ENCODE results near the gene LONP1. TPM values are rescaled to one million over a fixed set of nuclear protein-coding genes. Genes with fewer than 3 reads are reported as not detected.

Gene LONP1
- polyA plus RNA-seq, 1 donor from 2014 or later, result 43.1 TPM

GRCh38 chr19:5706876-5707573 lies 12.9 kb downstream of the LONP1 start:
- H4K20me1 ChIP-seq (ENCODE audit: insufficient read depth), result no peaks in the 10 kb centered on the region
- no peak for TF ChIP-seq TAF1 (IDR thresholded peaks at IDR 0.05; ENCODE audit: low read depth)
- no peak for TF ChIP-seq EP300 (conservative IDR thresholded peaks at IDR 0.05; ENCODE audit: poor library complexity, severe bottlenecking)
- no peak for TF ChIP-seq RAD21 (conservative IDR thresholded peaks at IDR 0.05)
- no peak for TF ChIP-seq SMC3 (conservative IDR thresholded peaks at IDR 0.05; ENCODE audit: poor library complexity)
- TF ChIP-seq EZH2 (IDR thresholded peaks at IDR 0.05; ENCODE audit: borderline replicate concordance, insufficient read depth, low read length, poor library complexity, severe bottlenecking), result no peak
- no peak for TF ChIP-seq POLR2AphosphoS5 (IDR thresholded peaks at IDR 0.05)
- TF ChIP-seq, protein P1, sequence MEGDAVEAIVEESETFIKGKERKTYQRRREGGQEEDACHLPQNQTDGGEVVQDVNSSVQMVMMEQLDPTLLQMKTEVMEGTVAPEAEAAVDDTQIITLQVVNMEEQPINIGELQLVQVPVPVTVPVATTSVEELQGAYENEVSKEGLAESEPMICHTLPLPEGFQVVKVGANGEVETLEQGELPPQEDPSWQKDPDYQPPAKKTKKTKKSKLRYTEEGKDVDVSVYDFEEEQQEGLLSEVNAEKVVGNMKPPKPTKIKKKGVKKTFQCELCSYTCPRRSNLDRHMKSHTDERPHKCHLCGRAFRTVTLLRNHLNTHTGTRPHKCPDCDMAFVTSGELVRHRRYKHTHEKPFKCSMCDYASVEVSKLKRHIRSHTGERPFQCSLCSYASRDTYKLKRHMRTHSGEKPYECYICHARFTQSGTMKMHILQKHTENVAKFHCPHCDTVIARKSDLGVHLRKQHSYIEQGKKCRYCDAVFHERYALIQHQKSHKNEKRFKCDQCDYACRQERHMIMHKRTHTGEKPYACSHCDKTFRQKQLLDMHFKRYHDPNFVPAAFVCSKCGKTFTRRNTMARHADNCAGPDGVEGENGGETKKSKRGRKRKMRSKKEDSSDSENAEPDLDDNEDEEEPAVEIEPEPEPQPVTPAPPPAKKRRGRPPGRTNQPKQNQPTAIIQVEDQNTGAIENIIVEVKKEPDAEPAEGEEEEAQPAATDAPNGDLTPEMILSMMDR (IDR thresholded peaks at IDR 0.05; ENCODE audit: poor library complexity, severe bottlenecking), result no peak
- TF ChIP-seq, protein P2, sequence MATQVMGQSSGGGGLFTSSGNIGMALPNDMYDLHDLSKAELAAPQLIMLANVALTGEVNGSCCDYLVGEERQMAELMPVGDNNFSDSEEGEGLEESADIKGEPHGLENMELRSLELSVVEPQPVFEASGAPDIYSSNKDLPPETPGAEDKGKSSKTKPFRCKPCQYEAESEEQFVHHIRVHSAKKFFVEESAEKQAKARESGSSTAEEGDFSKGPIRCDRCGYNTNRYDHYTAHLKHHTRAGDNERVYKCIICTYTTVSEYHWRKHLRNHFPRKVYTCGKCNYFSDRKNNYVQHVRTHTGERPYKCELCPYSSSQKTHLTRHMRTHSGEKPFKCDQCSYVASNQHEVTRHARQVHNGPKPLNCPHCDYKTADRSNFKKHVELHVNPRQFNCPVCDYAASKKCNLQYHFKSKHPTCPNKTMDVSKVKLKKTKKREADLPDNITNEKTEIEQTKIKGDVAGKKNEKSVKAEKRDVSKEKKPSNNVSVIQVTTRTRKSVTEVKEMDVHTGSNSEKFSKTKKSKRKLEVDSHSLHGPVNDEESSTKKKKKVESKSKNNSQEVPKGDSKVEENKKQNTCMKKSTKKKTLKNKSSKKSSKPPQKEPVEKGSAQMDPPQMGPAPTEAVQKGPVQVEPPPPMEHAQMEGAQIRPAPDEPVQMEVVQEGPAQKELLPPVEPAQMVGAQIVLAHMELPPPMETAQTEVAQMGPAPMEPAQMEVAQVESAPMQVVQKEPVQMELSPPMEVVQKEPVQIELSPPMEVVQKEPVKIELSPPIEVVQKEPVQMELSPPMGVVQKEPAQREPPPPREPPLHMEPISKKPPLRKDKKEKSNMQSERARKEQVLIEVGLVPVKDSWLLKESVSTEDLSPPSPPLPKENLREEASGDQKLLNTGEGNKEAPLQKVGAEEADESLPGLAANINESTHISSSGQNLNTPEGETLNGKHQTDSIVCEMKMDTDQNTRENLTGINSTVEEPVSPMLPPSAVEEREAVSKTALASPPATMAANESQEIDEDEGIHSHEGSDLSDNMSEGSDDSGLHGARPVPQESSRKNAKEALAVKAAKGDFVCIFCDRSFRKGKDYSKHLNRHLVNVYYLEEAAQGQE (IDR thresholded peaks at IDR 0.05; ENCODE audit: borderline replicate concordance), result no peak
- TF ChIP-seq MXI1 (conservative IDR thresholded peaks at IDR 0.05; ENCODE audit: poor library complexity, severe bottlenecking), result no peak
- no peaks in the 10 kb centered on the region for H3F3A ChIP-seq (ENCODE audit: insufficient read depth, low read length, poor library complexity, severe bottlenecking)
- H3K36me3 ChIP-seq (ENCODE audit: insufficient read depth, low read length), result no peaks in the 10 kb centered on the region
- no peaks in the 10 kb centered on the region for H3K9me3 ChIP-seq (ENCODE audit: low read length)
- no peak overlapping the region for H3K27ac ChIP-seq (ENCODE audit: low read length)
- H2AFZ ChIP-seq (ENCODE audit: low read depth, low read length), result no peak overlapping the region
- no peaks in the 10 kb centered on the region for H3K79me2 ChIP-seq (replicated peaks; ENCODE audit: insufficient read depth, low read length)
- no peak overlapping the region for H3K9ac ChIP-seq (ENCODE audit: low read length)
- H3K9me2 ChIP-seq (ENCODE audit: insufficient read depth, low read length), result no peaks in the 10 kb centered on the region
- H3K4me3 ChIP-seq (ENCODE audit: low read length), result no peak overlapping the region
- H3K4me2 ChIP-seq (ENCODE audit: low read length), result no peak overlapping the region
- no peaks in the 10 kb centered on the region for H3K27me3 ChIP-seq (ENCODE audit: insufficient read depth, low read depth, low read length)

DNA sequence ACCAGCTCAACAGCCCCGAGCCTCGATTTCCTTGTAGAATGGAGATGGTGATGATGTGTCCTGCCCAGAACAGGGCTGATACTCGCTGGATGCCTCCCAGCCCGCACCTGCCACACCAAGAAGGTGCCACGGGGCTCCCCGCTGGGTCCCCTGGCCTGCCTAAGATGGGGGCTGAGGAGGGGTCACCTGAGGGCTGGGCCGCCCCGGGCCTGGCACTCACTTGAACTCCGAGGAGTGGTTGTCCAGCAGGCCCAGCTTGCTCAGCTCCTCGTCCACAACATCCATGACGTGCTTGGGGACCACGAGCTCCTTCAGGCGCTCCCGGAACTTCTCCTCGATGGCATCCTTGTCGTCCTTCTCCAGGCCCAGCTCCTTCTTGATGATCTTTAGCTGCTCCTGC lies 14.4 kb downstream of the LONP1 start:
- Histone ChIP-seq H3K4me3 (ENCODE audit: low read length) (no peak overlapping the region), H3K36me3 (ENCODE audit: insufficient read depth, low read length) (no peaks in the 10 kb centered on the region), H3K9me3 (ENCODE audit: low read length) (no peaks in the 10 kb centered on the region), H3K27ac (ENCODE audit: low read length) (no peak overlapping the region), H2AFZ (ENCODE audit: low read depth, low read length) (no peak overlapping the region), H3K9ac (ENCODE audit: low read length) (no peak overlapping the region), H3K4me2 (ENCODE audit: low read length) (no peak overlapping the region), H3K79me2 (replicated peaks; ENCODE audit: insufficient read depth, low read length) (no peaks in the 10 kb centered on the region), H3K27me3 (ENCODE audit: insufficient read depth, low read depth, low read length) (no peaks in the 10 kb centered on the region), H3K9me2 (ENCODE audit: insufficient read depth, low read length) (no peaks in the 10 kb centered on the region), H3F3A (ENCODE audit: insufficient read depth, low read length, poor library complexity, severe bottlenecking) (no peaks in the 10 kb centered on the region), H4K20me1 (ENCODE audit: insufficient read depth) (no peaks in the 10 kb centered on the region)
- TF ChIP-seq, protein P2 (IDR thresholded peaks at IDR 0.05; ENCODE audit: borderline replicate concordance), result no peak
- TF ChIP-seq TAF1 (IDR thresholded peaks at IDR 0.05; ENCODE audit: low read depth), result no peak
- TF ChIP-seq, protein P1 (IDR thresholded peaks at IDR 0.05; ENCODE audit: poor library complexity, severe bottlenecking), result no peak
- no peak for TF ChIP-seq EP300 (conservative IDR thresholded peaks at IDR 0.05; ENCODE audit: poor library complexity, severe bottlenecking)
- TF ChIP-seq EZH2 (IDR thresholded peaks at IDR 0.05; ENCODE audit: borderline replicate concordance, insufficient read depth, low read length, poor library complexity, severe bottlenecking), result no peak
- no peak for TF ChIP-seq SMC3 (conservative IDR thresholded peaks at IDR 0.05; ENCODE audit: poor library complexity)
- TF ChIP-seq POLR2AphosphoS5 (IDR thresholded peaks at IDR 0.05), result no peak
